ENCODE data around the gene HSBP1. TPM values are rescaled to one million over a fixed set of nuclear protein-coding genes. Genes with fewer than 3 reads are reported as not detected.

Gene HSBP1
- total RNA-seq, 2 donors from 2014 or later: 10.7 to 30.5 TPM

GRCh38 chr16:83826146-83826913 lies 18.6 kb downstream of the HSBP1 start:
- Histone ChIP-seq H3K4me3 (no peak overlapping the region), H3K27ac (no peak overlapping the region), H3K36me3 (no peaks in the 10 kb centered on the region), H3K27me3 (no peaks in the 10 kb centered on the region), H3K4me1 (no peaks in the 10 kb centered on the region), H3K9me3 (no peaks in the 10 kb centered on the region)
- TF ChIP-seq, protein P1, sequence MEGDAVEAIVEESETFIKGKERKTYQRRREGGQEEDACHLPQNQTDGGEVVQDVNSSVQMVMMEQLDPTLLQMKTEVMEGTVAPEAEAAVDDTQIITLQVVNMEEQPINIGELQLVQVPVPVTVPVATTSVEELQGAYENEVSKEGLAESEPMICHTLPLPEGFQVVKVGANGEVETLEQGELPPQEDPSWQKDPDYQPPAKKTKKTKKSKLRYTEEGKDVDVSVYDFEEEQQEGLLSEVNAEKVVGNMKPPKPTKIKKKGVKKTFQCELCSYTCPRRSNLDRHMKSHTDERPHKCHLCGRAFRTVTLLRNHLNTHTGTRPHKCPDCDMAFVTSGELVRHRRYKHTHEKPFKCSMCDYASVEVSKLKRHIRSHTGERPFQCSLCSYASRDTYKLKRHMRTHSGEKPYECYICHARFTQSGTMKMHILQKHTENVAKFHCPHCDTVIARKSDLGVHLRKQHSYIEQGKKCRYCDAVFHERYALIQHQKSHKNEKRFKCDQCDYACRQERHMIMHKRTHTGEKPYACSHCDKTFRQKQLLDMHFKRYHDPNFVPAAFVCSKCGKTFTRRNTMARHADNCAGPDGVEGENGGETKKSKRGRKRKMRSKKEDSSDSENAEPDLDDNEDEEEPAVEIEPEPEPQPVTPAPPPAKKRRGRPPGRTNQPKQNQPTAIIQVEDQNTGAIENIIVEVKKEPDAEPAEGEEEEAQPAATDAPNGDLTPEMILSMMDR (IDR thresholded peaks at IDR 0.05): peak; percentile 84 to 96
- peak; percentile 87 for DNase-seq (ENCODE audit: low spot score)

DNA sequence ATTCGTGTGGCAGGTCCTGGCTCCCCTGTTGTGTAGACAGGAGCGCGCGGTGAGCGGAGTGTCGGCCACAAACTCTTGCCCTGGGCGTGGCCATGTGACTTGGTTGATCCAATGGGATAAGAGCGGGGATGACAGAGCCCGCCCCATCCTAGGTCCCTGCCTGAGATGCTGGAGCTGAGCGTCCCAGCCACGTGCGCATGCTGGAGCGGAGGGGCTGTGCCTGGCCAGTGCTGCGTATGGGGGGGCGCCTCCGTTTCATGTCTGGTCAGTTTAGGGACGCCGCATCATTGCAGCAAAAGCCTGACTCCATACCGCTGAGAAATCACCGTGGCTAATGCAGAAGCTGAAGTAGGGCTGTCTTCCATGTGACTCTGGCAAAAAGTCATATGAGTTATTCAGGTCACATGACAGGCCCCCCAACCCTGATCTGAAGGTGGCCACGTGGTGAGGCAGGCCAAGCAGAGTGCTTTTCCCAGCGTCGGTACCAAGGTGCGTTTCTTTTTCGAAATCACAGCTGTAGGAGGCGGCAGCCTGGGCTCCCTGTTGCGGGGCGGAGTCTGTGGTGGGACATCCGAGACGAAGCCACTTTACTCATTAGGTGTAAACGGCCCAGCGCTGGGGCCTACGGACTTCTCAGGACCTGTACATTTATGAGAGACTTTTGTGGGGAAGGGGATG lies 22.5 kb downstream of the HSBP1 start:
- no peak for DNase-seq (ENCODE audit: low spot score)
- Histone ChIP-seq H3K36me3 (no peaks in the 10 kb centered on the region), H3K9me3 (no peaks in the 10 kb centered on the region), H3K27me3 (no peaks in the 10 kb centered on the region), H3K4me1 (no peaks in the 10 kb centered on the region), H3K4me3 (no peak overlapping the region), H3K27ac (no peak overlapping the region)
- TF ChIP-seq, protein P1 (IDR thresholded peaks at IDR 0.05): no peak

DNA sequence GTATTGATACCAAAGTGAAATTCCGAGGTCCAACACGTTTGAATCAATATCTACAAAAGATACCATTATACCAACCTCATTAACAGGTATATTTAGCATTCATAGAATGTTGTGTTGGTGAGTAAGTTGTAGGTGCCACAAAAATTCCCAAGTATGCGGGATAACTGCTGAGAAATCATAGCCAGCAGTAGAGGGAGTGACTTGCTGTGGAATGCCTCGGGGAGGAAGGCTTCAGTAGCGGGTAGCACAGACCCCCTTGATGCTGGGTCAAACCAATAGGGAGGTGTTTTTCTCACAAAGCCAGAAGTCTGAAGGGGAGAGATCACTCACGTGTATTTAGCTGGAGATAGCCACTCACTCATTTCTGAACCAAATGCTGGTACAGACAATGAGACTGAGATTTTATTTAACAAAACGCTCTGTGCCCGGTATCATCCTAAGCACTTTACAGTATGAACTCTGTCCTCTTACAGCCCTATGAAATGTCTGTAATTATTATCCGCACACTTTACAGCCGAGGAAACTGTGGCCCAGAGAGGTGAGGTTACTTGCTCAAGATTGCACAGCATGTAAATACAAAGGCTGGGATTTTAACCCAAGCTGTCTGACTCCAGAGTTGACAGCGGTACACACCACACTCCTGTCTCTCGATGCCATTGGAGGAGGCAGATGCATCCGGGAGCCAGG lies 23.1 kb downstream of the HSBP1 start:
- Histone ChIP-seq H3K27me3 (no peaks in the 10 kb centered on the region), H3K36me3 (no peaks in the 10 kb centered on the region), H3K27ac (no peak overlapping the region), H3K4me1 (no peaks in the 10 kb centered on the region), H3K4me3 (no peak overlapping the region), H3K9me3 (no peaks in the 10 kb centered on the region)
- TF ChIP-seq, protein P1 (IDR thresholded peaks at IDR 0.05): no peak
- no peak for DNase-seq (ENCODE audit: low spot score)

- DNase-seq (ENCODE audit: low spot score): no peak
- no peaks in the 10 kb centered on the region for H3K36me3 ChIP-seq
- no peaks in the 10 kb centered on the region for H3K4me1 ChIP-seq
- TF ChIP-seq, protein P1 (IDR thresholded peaks at IDR 0.05): no peak
- no peaks in the 10 kb centered on the region for H3K27me3 ChIP-seq
- no peaks in the 10 kb centered on the region for H3K9me3 ChIP-seq
- H3K27ac ChIP-seq: no peak overlapping the region
- no peak overlapping the region for H3K4me3 ChIP-seq
These were observed 23.7 kb downstream of the HSBP1 start for GRCh38 chr16:83831456-83831987.

- Histone ChIP-seq H3K27ac (no peak overlapping the region), H3K4me1 (no peaks in the 10 kb centered on the region), H3K27me3 (no peaks in the 10 kb centered on the region), H3K36me3 (no peaks in the 10 kb centered on the region), H3K9me3 (no peaks in the 10 kb centered on the region), H3K4me3 (no peak overlapping the region)
- DNase-seq (ENCODE audit: low spot score): no peak
- TF ChIP-seq, protein P1 (IDR thresholded peaks at IDR 0.05): no peak
These were observed 26.1 kb downstream of the HSBP1 start for GRCh38 chr16:83833921-83834320.

All from right atrium auricular region (tissue), 2 donors.